Stimulated activated CD4-positive, alpha-beta T cell treated with anti-CD3 and anti-CD28 coated beads, TNF-alpha, amount 100 ng/mL, for 1 hour (primary cell): ENCODE data around the gene LEKR1.
"Not testable (repeated sequence)": the region's sequence is repeated elsewhere in the genome, so short reads cannot be mapped to it uniquely, and the experiment has no call there.

Experiments used
- DNase-seq, 3 donors: peaks; one replicate each; pipeline ENCODE4 v3.0.0-alpha.2; 2020; ENCODE audit warnings: low read depth in 3 of 3, low spot score in 1 of 3

Gene LEKR1

DNA sequence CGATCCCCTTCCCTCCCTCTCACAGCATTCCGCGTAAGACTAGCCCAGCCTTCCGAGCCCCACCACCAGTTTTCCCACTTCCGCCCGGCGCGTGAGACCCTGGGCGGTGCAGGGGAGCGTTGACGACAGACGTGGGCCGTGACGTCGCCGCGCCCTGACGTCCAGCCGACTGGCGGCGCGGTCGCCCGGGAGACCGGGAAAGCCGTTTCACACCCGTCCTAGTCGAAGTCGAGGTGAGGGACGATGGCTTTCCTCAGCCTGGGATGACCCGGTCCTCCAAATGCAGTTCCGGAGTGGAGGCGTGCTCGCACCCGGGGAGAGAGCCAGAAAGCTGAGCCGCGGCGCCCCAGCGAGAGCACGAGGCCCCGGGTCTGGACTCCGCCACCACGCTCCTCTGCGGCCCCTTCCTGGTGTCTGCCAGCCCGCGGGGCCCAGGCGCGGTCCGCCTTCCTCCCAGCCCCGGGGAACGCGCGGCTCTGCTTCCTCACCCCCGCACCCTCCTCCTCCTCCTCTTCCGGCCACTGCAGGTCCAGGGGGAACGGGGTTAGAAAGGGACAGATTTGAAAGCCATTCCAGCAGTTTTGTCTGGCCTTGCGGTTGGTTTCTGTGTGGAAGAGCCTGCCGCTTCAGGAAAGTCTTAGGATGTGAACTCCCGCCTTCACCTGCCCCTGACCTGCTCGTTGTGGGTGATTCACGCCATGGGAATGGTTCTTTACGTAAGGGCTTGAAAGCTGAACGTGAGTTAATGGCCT is at the start of gene LEKR1:
LEKR1 (plus strand) TSS at position 210 of the 752 bp plus-strand sequence. CDS start 2,977 bp downstream, outside the sequence.
- DNase-seq = peak in 2 of 3 donors; percentile 28 to 60

DNA sequence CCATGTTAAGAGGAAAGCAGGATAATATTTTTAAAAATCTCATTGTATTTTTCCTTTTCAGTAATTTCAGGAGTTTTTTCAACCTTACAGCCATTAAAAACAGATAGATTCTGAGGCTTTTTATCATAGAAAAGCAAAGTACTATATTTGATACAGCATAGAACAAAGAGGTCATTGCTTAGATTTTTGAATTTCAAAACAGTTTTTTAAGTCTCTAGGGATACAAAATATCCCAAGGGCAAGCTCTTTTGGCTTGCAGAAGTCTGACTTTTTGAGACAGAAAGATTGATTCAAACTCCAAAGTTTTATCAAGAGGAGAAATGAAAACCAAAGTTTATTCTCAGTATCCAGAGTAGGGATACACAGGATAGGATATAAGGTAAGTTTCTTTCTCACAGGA is 49.3 kb upstream of the LEKR1 start:
- DNase-seq = no peak

DNA sequence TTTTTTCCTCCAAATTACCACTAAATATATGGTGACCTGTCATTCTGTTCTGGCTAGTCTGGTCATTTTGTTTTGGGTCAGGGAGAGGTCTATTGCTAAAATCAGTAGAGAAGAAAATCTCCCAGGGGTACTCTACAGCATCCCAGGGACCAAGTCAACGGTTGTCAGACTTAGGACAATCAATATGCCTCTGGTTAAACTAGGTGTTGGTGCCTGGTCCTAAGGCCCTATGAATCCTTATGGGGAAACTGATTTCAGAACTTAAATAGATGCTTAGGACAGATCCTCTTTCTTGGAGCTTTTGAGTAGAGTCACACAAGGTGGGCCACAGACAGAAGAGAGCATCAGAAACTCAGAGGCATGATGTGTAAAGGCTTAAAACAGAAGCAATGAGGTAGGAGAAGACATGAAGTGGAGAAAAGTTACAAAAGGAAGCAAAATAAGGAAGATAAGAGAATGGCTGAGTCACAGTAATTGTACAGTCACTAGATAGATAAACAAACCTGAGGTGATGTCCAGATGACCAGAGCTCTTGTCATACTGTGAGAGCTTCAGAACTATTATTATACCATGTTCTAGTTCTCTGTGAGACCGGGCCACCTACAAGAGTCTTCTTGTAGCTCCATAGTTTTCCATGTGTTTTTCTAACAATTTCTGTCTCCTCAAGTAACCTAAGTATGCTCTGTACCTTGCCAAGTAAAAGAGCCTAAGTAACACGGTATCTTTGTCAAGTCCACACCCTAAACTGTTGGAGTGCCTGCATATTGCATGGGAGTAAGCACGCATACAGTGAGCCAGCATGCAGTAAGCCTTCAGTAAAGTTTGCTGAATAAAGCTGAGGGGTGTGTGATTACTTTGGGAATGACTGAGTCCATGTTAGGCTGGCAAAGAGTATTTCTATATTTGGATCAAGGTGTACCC is 44.6 kb upstream of the LEKR1 start:
- DNase-seq = no peak

DNA sequence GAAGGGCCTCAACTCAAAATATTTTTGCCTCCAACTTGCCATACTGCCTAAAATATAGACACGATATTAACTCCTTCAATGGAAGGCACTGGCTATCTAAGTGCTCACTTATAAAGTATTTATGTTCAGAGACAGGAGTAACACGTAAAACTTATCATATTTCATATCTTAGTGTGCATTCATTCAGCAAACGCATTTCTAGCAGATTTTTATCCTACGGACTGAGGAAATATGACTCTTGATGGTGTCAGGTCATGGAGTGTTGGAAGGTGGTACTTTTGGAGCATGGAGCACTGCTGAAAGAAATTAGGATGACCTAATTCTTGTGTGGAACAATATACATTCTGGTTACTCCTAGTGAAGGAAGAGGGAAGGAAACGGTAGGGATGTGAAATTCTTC is 43.8 kb upstream of the LEKR1 start:
- no peak for DNase-seq

DNA sequence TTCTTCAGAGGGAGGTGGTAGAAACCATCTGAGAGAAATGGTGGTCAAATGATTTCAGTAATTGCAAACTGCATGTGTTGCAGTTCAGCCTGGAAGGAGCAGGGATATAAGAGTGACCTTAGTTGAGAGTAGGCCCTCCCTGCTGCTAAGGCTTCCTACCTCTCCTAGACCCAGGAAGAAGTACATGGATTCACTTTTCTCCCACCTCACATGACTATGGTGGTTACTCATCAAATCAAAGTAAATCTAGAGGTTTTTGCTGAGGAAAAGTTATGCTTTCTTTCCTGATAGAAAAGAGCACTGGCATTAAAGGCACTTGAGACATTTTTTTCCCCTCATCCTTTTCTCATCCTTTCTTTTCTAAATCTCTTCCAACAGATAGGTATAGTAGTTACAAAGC is 43.2 kb upstream of the LEKR1 start:
- no peak for DNase-seq

DNA sequence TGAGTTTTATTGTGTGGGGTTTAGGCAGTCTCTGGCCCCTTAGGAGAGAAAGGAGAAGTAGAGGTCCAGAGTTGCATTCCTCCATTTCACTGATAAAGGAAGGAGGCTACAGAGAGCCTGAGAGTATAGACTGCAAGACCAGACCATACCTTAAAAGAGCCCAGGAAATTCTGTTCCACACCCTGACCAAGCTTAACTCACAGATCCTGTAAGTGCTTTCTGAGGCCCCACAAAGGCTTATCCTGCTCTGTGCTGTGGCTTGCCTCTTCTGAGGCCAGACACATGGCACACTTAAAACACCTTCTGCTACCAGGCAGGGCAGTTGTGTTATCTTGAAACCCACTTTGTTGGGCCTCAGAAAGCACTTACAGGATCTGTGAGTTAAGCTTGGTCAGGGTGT is 39.2 kb upstream of the LEKR1 start:
- no peak for DNase-seq

DNA sequence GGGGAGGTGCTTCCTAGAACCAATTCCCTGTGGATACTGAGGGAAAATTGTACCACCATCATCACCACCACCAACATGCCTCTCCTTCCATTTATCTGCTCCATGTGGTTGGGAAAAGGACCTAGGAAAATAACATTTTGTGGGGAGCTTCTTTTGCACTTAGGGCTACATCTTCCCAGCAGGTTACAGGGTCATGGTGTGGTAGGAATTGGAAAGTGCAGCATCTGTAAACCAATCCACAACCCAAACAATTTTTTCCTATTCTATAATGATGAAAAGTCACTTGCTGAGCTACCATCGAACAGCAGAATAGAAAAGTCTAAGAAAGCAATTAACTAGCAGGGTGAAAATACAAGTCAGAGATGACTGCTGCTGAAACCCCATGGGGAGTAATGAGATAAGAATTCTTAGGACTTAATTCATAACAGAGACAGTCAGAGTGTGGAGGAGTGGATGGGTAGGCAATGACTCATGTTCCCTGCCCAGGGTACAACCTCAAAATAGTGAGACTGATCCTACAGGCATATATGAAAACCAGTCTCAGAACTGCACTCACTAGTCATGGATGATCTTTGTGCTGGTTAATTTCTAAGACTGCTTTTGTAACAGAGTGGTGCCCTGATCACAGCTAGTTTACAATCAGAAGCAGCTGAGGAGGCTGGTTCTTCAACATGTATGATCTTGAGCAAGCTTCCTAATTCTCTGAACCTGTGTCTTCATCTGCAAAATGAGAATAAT is 38.1 kb upstream of the LEKR1 start:
- no peak for DNase-seq

DNA sequence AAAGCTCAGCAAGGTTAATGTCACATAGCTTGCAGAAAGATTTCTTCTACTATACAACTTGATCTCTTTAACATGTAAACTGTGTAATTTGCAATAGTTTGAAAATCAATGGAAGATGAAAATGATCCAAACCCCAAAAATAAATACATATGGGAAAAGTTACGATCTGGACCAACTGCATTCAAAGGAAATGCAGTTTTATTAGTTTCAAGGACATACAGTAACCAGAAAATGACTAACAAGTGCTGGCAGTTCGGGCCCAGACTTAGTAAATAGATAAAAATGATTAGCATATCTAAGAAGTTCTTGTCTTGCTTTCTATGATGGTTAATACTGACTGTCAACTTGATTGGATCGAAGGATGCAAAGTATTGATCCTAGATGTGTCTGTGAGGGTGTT is 37.3 kb upstream of the LEKR1 start:
- DNase-seq = no peak

DNA sequence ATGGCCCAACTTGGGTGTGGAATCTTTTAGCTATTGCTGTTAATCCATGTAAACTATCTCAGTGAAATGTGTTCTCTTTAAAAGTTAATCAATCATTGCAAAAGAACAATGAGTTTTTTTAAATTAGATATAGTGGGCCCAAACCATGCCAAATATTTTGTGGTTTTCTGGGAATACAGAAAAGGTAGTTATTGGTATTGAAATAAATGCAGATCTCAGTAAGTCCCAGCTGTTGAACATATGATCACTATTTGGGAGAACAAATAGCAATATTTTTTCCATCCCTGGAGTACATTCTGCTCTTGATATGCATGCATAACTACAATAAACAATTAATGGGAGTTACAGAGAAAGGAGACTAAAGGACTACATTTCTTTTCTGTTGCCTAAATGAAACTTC is 36.0 kb upstream of the LEKR1 start:
- DNase-seq = no peak

DNA sequence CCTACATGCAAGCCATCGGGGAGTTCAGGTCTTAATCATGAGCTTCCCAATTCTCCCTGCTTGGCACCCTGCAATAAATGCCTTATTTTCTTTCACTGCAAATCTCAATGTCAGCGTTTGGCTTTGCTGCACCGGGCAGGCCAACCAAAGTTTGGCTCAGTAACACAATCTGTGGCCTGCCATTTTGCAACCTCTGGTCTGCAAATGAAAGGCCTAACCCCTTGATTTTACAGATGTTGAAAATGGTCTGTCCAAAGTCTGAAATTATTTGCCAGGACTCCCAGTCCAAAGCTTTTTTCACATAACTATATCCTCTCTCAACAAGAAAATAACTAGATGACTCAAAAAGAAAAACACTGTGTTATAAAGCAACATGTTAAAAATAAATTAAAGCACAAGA is 34.0 kb upstream of the LEKR1 start:
- no peak for DNase-seq

DNA sequence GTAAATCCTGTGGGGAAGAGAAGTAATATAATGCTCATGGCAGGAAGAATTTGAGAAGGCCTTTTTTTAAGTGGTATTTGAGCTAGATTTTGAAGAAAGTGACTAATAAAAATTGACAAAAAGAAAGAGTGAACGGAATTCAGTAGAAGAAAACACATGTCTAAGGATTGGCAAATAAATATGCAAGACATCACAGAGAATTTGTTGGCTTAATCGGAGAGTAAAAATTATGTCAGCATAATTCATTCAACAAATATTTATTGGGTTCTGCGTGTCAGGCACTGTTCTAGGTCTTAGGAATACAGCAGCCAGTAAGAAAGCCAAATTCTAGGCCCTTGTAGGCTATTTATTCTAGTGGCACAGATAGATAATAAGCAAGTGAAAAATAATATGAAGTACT is 33.6 kb upstream of the LEKR1 start:
- DNase-seq = no peak

DNA sequence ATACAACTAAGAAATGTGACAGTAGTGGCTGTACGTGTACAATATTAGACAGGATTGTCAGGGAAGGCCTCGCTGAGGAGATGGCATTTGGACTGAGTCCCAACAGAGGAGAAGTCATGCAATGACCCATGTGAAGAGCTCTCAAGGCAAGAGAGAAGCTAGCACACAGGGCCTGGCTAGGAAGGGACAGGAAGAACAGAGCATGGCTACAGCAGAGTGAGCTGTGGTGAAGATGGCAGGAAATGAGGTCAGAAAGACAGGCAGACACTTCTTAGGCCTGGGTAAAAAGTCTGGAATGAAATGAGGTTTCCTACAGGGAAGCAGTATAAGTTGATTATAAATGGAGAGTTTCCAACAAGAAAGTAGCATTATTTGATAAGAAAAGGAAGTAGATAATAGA is 33.2 kb upstream of the LEKR1 start:
- DNase-seq = no peak

DNA sequence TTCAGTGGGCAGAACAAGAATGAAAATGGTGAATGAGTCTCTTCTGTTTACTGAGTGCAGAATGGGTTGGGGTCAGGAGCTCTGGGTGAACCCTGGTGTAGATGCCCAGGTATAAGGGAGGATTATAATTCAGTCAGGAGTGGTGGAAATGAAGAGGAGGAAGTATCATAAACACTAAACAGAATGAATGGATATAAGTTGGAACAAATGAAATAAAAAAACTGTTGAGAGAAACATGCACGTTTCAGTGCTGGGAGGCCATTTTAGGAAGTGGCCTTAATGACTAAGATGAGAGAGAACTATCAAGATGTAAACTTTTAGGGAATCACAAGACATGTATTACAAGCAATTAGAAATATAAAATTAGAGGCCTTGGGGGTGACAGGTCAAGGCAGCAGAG is 32.8 kb upstream of the LEKR1 start:
- DNase-seq = no peak

DNA sequence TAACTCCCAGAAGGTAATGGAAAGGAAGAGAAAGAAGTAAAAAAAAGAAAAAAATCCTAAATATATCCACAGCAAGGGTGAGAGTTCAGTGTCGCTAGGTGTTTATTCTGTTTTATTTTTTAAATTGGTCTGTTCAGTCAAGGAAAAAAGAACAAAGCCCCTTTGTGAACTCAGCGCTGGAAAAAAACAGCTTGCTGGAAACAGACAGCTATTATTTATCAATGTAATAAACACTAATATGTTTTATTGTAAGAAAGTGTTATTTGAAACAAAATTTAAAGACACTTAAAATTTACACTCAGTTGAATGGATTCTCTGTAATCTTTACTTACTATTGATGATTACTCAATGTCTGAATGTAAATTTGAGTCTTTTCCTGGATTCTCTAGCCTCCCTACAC is 32.3 kb upstream of the LEKR1 start:
- no peak for DNase-seq

DNA sequence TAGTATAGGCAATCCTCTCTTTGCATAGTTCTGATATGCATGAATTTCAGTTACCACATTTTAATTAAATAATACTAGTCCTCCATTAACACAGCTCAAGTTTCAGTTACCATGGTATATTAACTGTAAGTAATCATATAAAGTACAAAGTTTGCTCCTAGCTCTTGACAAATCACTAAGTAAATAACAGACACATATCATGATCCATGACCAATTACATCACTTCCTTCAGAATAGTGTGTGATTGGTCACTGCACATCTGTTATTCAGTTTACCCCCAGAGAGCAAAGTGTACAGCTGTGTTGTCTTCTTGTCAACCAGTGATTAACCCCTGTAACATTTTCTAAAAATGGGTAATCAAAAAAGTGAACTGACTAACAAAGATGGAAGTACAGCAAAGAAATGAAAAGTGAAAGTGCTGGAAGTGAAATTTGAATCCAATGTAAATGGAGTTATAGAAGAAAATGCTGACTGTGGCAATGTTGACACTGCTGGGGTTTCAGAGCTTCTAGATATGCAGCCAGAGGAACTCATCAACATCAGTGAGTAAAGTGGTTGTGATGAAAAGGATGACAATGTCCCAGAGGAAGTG is 30.2 kb upstream of the LEKR1 start:
- no peak for DNase-seq

DNA sequence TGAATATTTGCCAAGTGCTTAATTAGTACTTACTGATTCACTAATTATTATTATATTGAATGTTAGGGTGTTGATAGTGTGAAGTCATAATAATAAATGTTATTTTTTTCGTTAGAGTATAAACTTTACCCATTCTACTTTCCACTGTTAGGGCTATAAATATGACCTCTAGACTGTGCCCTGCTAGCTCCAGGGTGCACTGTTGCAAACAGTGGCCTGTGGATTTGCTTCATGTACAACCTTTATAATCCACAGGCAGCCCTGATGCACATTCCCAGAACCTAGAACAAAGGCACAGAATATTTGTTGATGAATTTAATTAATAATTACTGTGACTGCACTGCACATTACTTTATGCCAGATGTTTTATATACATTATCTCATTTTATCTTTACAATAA is 28.8 kb upstream of the LEKR1 start:
- DNase-seq = no peak

DNA sequence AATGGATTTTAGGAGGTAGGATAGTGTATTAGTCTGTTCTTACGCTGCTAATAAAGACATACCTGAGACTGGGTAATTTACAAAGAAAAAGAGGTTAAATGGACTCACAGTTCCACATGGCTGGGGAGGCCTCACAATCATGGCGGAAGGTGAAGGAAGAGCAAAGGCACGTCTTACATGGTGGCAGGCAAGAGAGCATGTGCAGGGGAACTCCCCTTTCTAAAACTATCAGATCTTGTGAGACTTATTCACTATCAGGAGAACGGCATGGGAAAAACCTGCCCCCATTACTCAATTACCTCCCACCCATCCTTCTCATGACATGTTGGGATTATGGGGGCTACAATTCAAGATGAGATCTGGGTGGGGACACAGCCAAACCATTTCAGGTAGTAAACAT is 25.9 kb upstream of the LEKR1 start:
- DNase-seq = not testable (repeated sequence)

DNA sequence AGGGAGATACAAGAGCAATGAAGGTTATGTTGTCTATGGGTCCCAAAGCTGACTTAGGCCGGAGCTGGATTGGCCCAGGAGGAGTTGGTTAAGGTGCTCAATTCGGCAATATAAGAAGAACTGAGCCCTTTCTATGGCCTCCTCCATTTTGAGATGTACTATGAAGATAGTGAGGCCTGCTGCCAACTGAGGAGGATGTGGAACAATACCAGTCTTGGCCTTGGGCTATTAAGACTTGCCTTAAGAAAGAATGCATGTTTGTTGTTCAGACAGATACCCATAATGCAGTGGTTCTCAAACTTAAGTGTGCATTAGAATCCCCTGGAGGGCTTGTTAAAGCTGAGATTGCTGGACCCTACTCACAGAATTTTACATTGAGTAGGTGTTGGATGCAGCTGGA is 24.4 kb upstream of the LEKR1 start:
- DNase-seq = no peak

DNA sequence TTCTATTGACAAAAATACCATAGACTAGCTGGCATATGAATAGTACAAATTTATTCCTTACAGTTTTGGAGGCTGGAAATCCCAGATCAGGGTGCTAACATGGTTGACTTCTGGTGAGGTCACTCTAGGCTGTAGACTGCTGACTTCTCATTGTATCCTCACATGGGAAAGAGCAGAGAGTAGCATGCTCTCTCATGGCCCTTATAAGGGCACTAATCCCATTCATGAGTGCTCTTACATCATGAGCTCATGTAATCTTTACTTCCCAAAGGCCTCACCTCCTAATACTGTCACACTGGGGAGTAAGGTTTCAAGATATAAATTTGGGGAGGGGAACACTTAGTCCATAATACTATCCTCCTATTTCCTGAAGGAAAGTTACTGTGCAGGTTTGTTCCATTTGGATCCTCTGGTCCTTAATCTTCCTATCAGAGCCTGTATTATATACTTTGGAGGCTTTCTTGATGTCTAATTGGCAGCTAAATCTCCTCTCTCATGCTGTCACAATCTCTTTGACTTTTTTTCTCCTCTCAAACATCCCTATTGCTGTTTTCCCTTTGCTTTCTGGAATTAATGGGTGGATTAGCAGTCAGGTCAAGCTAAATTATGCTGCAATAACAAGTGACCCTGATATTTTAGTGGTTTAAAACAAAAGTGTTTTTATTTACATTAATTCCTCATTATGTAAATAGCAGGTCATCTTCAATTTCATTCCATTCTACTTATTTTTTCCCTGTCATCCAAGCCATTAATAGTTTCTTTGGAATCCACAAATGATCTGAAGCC is 23.1 kb upstream of the LEKR1 start:
- no peak for DNase-seq

DNA sequence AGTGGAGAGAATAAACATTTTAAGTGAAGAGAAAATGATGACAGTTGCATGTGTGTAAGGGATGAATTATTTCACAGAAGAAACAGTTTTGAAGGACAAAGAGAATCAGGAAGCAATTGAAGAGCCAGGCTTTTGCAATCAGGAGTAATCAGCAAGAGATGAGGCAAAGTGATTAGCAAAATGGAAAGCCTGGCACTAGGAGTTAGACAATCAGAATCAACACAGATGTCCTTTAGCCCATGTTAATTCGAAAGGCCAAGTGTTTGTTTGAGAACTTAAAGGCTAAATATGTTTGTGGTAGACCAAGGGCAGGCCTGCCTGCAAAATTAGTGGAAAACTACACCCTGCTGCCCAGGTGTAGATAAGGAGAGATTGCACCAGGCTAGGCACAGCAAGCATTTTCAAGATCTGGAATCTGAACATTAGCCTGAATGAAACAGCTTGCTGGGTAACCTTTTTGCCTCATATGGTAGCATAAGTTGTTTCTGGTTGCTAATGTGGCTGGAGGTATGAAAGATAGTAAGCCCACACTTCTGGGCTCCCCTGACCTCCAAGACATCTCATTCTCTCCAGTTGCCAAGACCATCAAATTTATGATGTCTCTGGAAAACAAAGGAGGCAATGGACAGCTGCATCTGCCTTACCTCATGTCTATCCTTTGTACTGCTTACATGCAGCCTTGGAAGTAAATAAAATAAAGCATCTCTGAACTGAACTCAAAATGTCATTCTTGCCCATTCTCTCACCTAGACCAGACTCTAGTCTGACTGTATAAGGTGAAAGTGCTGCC is 22.0 kb upstream of the LEKR1 start:
- DNase-seq = no peak
